ENCODE measurements around the gene PNLIPRP2.

PNLIPRP2 gene

GRCh38 chr10:116620423-116621400, at the start of gene PNLIPRP2:
PNLIPRP2 (plus strand) TSS chr10:116620953.
- no peak for DNase-seq

- DNase-seq = no peak
These were observed 46.0 kb upstream of the PNLIPRP2 start for GRCh38 chr10:116574797-116575196.

- no peak for DNase-seq
These were observed 32.7 kb upstream of the PNLIPRP2 start for GRCh38 chr10:116587878-116588591.

GRCh38 chr10:116588995-116589394, 31.8 kb upstream of the PNLIPRP2 start:
- no peak for DNase-seq

- DNase-seq = no peak
These were observed 30.8 kb upstream of the PNLIPRP2 start for GRCh38 chr10:116589926-116590325.

GRCh38 chr10:116590590-116591444, 29.9 kb upstream of the PNLIPRP2 start, which contains the start of gene PNLIPRP1:
PNLIPRP1 (plus strand) TSS chr10:116590959; CDS start chr10:116591130, 171 bp downstream.
- DNase-seq = no peak

- no peak for DNase-seq
These were observed 27.5 kb upstream of the PNLIPRP2 start for GRCh38 chr10:116593139-116593740.

GRCh38 chr10:116594525-116595035, 26.2 kb upstream of the PNLIPRP2 start:
- no peak for DNase-seq

GRCh38 chr10:116596062-116596461, 24.7 kb upstream of the PNLIPRP2 start:
- DNase-seq = no peak

- no peak for DNase-seq
These were observed 23.2 kb upstream of the PNLIPRP2 start for GRCh38 chr10:116597543-116597942.

GRCh38 chr10:116598329-116598728, 22.4 kb upstream of the PNLIPRP2 start:
- DNase-seq = no peak

- DNase-seq = no peak
These were observed 20.8 kb upstream of the PNLIPRP2 start for GRCh38 chr10:116599991-116600390.

- no peak for DNase-seq
These were observed 17.9 kb upstream of the PNLIPRP2 start for GRCh38 chr10:116602648-116603400.

- DNase-seq = no peak
These were observed 14.7 kb upstream of the PNLIPRP2 start for GRCh38 chr10:116606061-116606483.

GRCh38 chr10:116607336-116607735, 13.4 kb upstream of the PNLIPRP2 start:
- no peak for DNase-seq

- DNase-seq = no peak
These were observed 11.8 kb upstream of the PNLIPRP2 start for GRCh38 chr10:116608686-116609594.

- no peak for DNase-seq
These were observed 10.2 kb upstream of the PNLIPRP2 start for GRCh38 chr10:116610443-116611152.

GRCh38 chr10:116611153-116611545, 9.6 kb upstream of the PNLIPRP2 start:
- DNase-seq = no peak

- DNase-seq = no peak
These were observed 8.5 kb upstream of the PNLIPRP2 start for GRCh38 chr10:116612107-116612769.
